ENCODE measurements around the gene DGAT2. TPM values are rescaled to one million over a fixed set of nuclear protein-coding genes. Genes with fewer than 3 reads are reported as not detected.
A peak's percentile ranks its signal among the peaks of the same experiment; 100 is the strongest.

The DGAT2 gene
- total and polyA plus RNA-seq, 4 donors = 57.2 to 152 (median 108) TPM

GRCh38 chr11:75826461-75827230 is 58.1 kb downstream of the DGAT2 start:
- TF ChIP-seq TAF1 (conservative IDR thresholded peaks at IDR 0.05) (no peak), REST (IDR thresholded peaks at IDR 0.05) (no peak), YY1 (IDR thresholded peaks at IDR 0.05) (no peak), FOXA1 (IDR thresholded peaks at IDR 0.05) (no peak), MAX (IDR thresholded peaks at IDR 0.05) (no peak), HNF4A (conservative IDR thresholded peaks at IDR 0.05) (no peak), EGR1 (IDR thresholded peaks at IDR 0.05; ENCODE audit: low read depth in 2 of 2) (no peak), ATF3 (IDR thresholded peaks at IDR 0.05) (no peak), CTCF (IDR thresholded peaks at IDR 0.05; ENCODE audit: low read depth, low read length, missing input control) (no peak), JUND (IDR thresholded peaks at IDR 0.05) (no peak)
- peaks cover 0 to 10% (median 2%) of the 10 kb centered on the region in 4 donors for H3K4me1 ChIP-seq (ENCODE audit: control insufficient read depth in 4 of 4, insufficient read depth in 4 of 4, low read length in 3 of 4)

GRCh38 chr11:75827562-75827961 is 59.0 kb downstream of the DGAT2 start:
- Histone ChIP-seq H3K4me1 (ENCODE audit: control insufficient read depth in 4 of 4, insufficient read depth in 4 of 4, low read length in 3 of 4) (peaks cover 2 to 14% (median 4%) of the 10 kb centered on the region in 4 donors), H3K27me3 (ENCODE audit: control insufficient read depth in 4 of 4, insufficient read depth in 4 of 4, low read length in 3 of 4) (no peaks in the 10 kb centered on the region), H3K9ac (ENCODE audit: low read depth in 1 of 2, low read length in 2 of 2) (no peak overlapping the region), H3K4me3 (ENCODE audit: low read depth in 1 of 3, low read length in 3 of 3) (no peak overlapping the region), H3K9me3 (ENCODE audit: control insufficient read depth in 4 of 4, low read length in 3 of 4) (no peaks in the 10 kb centered on the region), H3K36me3 (ENCODE audit: control insufficient read depth in 4 of 4, insufficient read depth in 3 of 4, low read depth in 1 of 4, low read length in 3 of 4) (peaks cover 0 to 2% (median 1%) of the 10 kb centered on the region in 4 donors), H3K27ac (ENCODE audit: low read depth in 1 of 2, low read length in 2 of 2) (no peak overlapping the region)
- no peak for DNase-seq (ENCODE audit: low spot score)
- WGBS = 80% methylated on average over 5 of the region's 5 CpGs
- TF ChIP-seq MAX (IDR thresholded peaks at IDR 0.05) = no peak
- no peak for TF ChIP-seq HNF4A (conservative IDR thresholded peaks at IDR 0.05)
- no peak for TF ChIP-seq SP1 (IDR thresholded peaks at IDR 0.05)
- TF ChIP-seq CTCF (IDR thresholded peaks at IDR 0.05; ENCODE audit: low read depth, low read length, missing input control) = no peak
- no peak for TF ChIP-seq RXRA (IDR thresholded peaks at IDR 0.05)
- TF ChIP-seq EGR1 (IDR thresholded peaks at IDR 0.05; ENCODE audit: low read depth in 2 of 2) = no peak
- no peak for TF ChIP-seq ATF3 (IDR thresholded peaks at IDR 0.05)
- TF ChIP-seq REST (IDR thresholded peaks at IDR 0.05) = no peak
- TF ChIP-seq JUND (IDR thresholded peaks at IDR 0.05) = no peak
- TF ChIP-seq ZBTB33 (IDR thresholded peaks at IDR 0.05) = no peak
- TF ChIP-seq RAD21 (IDR thresholded peaks at IDR 0.05) = no peak

More at GRCh38 chr11:75826461-75827230, 58.1 kb downstream of the DGAT2 start:
- no peaks in the 10 kb centered on the region for H3K9me3 ChIP-seq (ENCODE audit: control insufficient read depth in 4 of 4, low read length in 3 of 4)
- H3K27ac ChIP-seq (ENCODE audit: low read depth in 1 of 2, low read length in 2 of 2) = no peak overlapping the region
- DNase-seq (ENCODE audit: low spot score) = no peak
- peaks cover 0 to 2% (median 0%) of the 10 kb centered on the region in 4 donors for H3K36me3 ChIP-seq (ENCODE audit: control insufficient read depth in 4 of 4, insufficient read depth in 3 of 4, low read depth in 1 of 4, low read length in 3 of 4)
- H3K4me3 ChIP-seq (ENCODE audit: low read depth in 1 of 3, low read length in 3 of 3) = no peak overlapping the region
- 55% methylated on average over 4 of the region's 4 CpGs for WGBS
- H3K9ac ChIP-seq (ENCODE audit: low read depth in 1 of 2, low read length in 2 of 2) = peak overlapping the region in 1 of 2 donors; percentile 33
- no peaks in the 10 kb centered on the region for H3K27me3 ChIP-seq (ENCODE audit: control insufficient read depth in 4 of 4, insufficient read depth in 4 of 4, low read length in 3 of 4)

All from liver (tissue), 9 donors.